Stimulated activated CD4-positive, alpha-beta T cell treated with anti-CD3 and anti-CD28 coated beads, Interleukin-1b, Interleukin-23, amount 100 ng/mL, for 4 hours (primary cell): ENCODE data around the gene PTAFR.

Experiments
- DNase-seq, 2 donors: peaks; one replicate each; pipeline ENCODE4 v3.0.0-alpha.2; 2020; ENCODE audit warnings: low read depth in 2 of 2

Gene PTAFR, protein sequence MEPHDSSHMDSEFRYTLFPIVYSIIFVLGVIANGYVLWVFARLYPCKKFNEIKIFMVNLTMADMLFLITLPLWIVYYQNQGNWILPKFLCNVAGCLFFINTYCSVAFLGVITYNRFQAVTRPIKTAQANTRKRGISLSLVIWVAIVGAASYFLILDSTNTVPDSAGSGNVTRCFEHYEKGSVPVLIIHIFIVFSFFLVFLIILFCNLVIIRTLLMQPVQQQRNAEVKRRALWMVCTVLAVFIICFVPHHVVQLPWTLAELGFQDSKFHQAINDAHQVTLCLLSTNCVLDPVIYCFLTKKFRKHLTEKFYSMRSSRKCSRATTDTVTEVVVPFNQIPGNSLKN

GRCh38 chr1:28176492-28177470 is at the start of gene PTAFR:
Gene PTAFR, minus strand, starts transcription at chr1:28176690. Its CDS starts 25,669 bp downstream, at chr1:28151021.
- no peak for DNase-seq

DNA sequence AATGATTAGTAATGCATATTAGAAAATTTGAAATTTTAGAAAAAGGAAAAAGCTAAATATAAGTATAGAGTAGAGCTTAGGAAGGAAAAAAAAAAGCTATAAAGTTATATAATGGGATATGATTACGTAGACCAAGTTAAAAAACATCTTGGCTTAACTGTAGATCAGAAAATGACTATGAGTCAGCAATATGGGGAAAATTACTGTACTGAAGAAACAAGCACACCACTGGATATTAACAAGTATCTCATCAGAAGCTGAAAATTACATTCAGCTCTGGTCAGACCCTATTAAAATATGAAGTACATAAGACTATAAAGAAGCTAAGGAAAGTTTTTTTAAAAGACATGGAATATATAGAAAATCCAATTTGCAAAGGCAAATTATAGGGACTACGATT is 36.8 kb upstream of the PTAFR start:
- DNase-seq: no peak

- DNase-seq: no peak
Measured at GRCh38 chr1:28209700-28210099, 33.2 kb upstream of the PTAFR start.

GRCh38 chr1:28208818-28209441 is 32.4 kb upstream of the PTAFR start:
- DNase-seq: peak in 1 of 2 donors; percentile 32

GRCh38 chr1:28205243-28205642 is 28.8 kb upstream of the PTAFR start:
- no peak for DNase-seq

GRCh38 chr1:28200234-28200873 is 23.9 kb upstream of the PTAFR start:
- no peak for DNase-seq

DNA sequence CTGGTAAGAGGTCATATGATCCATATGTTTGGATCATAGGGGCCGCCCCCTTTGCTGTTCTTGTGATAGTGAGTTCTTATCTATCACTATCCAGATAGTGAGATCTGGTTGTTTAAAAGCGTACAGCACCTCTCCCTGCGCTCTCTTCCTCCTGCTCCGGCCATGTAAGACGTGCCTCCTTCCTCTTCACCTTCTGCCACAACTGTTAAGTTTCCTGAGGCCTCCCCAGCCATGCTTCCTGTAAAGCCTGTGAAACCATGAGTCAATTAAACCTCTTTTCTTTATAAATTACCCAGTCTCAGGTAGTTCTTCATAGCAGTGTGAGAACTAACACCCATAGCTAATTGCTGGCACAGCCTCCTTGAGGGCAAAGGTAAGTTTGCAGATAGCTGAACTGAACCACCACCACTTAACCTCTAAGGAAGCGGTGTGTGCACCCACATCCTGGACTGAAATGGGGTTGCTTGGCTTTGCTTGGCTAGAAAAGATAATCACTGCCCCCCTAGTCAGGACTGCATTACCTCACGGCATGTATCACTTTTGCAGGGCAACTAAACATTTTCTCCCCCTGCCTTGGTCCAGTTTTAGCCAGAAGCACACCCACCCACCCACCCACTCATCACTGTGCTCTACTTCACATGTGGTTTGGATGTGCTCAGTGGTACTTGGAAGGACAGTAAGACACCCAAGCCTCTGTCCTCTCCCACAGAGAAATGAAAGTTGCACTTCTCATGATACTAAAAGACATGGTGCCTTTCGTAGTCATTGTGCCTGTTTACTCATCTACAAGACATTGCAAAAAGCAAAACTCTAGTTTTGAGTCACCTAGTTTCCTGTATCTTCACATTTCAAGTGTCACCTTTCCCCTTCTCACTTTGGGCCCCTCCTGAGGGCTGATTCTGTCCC is 23.1 kb upstream of the PTAFR start:
- peak in 1 of 2 donors; percentile 9 for DNase-seq

DNA sequence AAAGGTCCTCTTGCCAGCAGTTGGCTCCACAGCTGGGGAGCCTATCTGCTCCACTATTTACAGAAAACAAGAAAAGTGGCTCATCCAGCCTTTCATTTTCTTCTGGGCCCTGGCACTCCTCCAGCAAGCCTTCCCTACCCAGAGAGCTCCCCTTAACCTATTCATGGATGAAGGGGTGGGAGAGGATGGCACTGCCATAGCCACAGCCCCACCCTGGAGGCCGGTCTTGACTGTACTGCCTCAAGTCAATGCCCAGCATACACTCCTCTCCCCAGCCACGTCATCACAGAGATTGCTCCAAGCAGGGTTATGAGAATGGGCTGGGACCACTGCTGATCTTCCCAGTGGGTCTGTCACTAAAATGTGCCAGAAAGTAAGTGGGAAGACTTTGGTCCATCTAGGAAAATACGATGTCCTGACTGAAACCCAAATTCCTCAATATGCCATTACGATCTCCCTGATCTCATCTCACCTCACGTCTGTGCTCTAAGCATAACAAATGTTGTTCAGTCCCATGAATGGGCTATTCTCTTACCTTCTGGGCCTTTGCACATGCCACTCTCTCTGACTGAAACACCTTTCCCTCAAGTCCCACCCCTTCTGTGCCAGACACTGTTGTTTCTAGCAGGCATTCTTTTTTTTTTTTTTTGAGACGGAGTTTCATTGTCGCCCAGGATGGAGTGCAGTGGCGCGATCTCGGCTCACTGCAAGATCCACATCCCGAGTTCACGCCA is 21.4 kb upstream of the PTAFR start:
- DNase-seq: no peak

DNA sequence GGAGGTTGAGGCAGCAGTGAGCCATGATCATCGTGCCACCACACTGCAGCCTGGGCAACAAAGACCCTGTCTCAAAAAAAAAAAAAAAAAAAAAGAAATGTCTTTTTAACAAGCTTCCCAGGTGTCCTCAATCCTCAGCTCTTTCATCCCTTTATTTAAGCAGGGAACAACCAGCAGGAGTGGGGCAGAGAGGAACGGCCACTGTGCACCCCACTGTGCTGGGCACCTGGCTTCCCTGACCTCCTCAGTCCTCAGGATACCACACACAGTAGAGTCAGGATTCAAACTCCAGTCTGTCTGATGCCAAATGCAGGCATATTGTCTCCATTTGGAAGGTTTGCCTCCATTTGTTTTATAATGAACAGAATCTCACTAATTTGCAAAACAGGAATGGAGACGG is 19.8 kb upstream of the PTAFR start:
- no peak for DNase-seq

GRCh38 chr1:28195780-28196179 is 19.3 kb upstream of the PTAFR start:
- DNase-seq: no peak

DNA sequence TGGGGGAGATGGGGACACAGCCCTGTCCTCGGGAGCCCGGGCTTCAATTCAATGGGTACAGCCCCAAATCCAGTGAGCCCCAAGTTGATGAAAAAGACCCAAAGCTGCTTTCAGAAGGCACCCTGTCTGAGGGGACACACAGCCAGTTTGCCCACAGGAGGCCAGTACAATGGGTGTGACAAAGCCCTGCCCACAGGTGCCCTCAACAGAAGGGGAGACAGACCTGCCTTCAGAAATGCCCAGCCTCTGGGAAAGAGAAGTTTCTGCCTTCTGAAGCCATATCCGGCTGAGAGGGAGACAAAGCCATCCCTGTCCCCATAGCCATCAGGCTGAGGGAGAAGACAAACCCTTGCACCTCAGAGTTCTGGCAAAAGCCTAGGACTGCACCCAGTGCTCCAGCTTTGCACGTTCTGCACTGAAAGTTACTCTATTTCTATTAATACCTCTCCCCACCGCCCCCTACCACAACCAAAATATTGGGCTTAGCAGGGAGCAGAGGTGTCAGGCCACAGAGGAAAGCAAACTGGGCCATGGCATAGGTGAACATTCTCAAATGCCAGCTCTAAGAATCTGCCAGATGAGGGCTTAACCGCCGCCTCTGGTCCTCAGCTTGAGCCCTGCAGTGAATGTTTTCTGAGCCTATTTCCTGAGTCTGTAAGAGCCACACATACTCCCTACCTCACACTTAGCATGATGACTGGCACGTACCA is 18.0 kb upstream of the PTAFR start:
- DNase-seq: no peak

- DNase-seq: no peak
Measured at GRCh38 chr1:28193701-28194161, 17.2 kb upstream of the PTAFR start.

DNA sequence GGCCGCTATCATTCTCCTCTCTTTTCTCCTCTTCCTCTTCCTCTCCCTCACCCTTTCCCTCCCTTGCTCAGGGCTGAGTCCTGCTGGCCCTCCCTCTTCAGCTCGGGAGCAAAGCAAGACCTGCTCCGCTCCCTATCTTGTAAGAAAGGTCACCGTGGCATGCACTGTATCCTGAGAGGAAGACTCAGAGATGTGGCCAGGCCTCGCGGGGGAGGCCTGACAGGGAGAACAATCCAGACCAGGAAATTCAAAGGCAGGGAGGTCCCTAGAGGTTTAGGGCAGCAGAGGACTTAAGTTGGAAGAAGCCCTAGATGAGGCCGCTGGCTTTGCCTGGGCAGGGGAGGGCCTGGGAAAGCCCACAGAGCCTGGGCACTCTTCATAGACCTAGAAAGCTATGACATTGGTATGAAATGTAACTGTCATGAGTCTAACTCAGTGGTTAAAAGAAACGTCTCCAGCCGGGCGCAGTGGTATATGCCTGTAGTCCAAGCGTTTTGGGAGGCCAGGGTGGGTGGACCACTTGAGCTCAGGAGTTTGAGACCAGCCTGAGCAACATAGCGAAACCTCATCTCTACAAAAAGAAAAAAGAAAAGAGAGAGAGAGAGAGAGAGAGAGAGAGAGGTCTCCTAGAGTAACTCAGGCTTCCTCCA is 14.6 kb upstream of the PTAFR start:
- no peak for DNase-seq

- DNase-seq: no peak
Measured at GRCh38 chr1:28190337-28190979, 14.0 kb upstream of the PTAFR start.

DNA sequence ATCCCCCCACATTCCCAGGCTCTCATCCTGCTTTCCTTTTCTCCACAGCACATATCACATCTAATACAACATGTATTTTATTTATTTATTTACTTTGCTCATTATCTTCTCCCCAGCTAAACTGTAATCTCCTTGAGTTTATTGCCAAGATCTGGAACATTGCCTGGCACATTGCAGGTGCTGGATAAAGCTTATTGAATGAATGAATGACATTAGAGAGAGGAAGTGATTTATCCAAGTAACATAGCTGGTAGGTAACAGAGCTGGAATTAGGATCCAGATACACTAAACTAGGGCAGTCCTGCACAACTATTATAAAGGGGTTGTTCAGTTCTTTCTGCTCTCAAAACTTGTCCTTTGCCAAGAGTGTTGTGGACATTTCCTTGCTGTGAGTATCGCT is 8.6 kb upstream of the PTAFR start:
- no peak for DNase-seq

- DNase-seq: no peak
Measured at GRCh38 chr1:28180306-28181305, 4.1 kb upstream of the PTAFR start.
